H9 (cell line): ENCODE data around the gene MYO5C. TPM values are rescaled to one million over a fixed set of nuclear protein-coding genes. Genes with fewer than 3 reads are reported as not detected.

Source experiments
- DNase-seq: peaks from one replicate; pipeline ENCODE4 v3.0.0-alpha.2; 2017
- H2AFZ ChIP-seq: one replicate; pipeline ENCODE4 v1.6.1; 2013; ENCODE audit warnings: mild to moderate bottlenecking, low read length, control low read depth, moderate library complexity
- H2AK5ac ChIP-seq: 2 replicates; pipeline ENCODE4 v1.6.1; 2013; ENCODE audit warnings: low read length, control low read depth, mixed read lengths; ENCODE audit not compliant: insufficient read length
- H2BK120ac ChIP-seq: one replicate; pipeline ENCODE4 v1.6.1; 2013; ENCODE audit warnings: low read depth, mild to moderate bottlenecking, low read length, control low read depth, inconsistent platforms; ENCODE audit not compliant: poor library complexity, severe bottlenecking
- H2BK12ac ChIP-seq: 2 replicates; pipeline ENCODE4 v1.6.1; 2013; ENCODE audit warnings: low read length, control low read depth, mixed read lengths, low read depth; ENCODE audit not compliant: insufficient read length
- H2BK15ac ChIP-seq: 2 replicates; pipeline ENCODE4 v1.6.1; 2013; ENCODE audit warnings: low read depth, low read length, control low read depth
- H2BK20ac ChIP-seq: one replicate; pipeline ENCODE4 v1.6.1; 2013; ENCODE audit warnings: low read depth, mild to moderate bottlenecking, low read length, control low read depth, inconsistent platforms; ENCODE audit not compliant: poor library complexity, severe bottlenecking
- H2BK5ac ChIP-seq: 2 replicates; pipeline ENCODE4 v1.6.1; 2013; ENCODE audit warnings: low read length, control low read depth, mixed read lengths; ENCODE audit not compliant: insufficient read length
- H3K14ac ChIP-seq: 2 replicates; pipeline ENCODE4 v1.6.1; 2013; ENCODE audit warnings: low read length, control low read depth; ENCODE audit not compliant: insufficient read depth
- H3K18ac ChIP-seq: 2 replicates; pipeline ENCODE4 v1.6.1; 2013; ENCODE audit warnings: low read depth, mild to moderate bottlenecking, mixed read lengths, low read length, control low read depth; ENCODE audit not compliant: insufficient read length
- H3K23ac ChIP-seq: 2 replicates; pipeline ENCODE4 v1.6.1; 2013; ENCODE audit warnings: low read length, control low read depth, mixed read lengths, low read depth; ENCODE audit not compliant: insufficient read length
- H3K23me2 ChIP-seq: 2 replicates; pipeline ENCODE4 v1.6.1; 2013; ENCODE audit warnings: low read depth, mild to moderate bottlenecking, mixed read lengths, low read length, control low read depth; ENCODE audit not compliant: insufficient read length, poor library complexity, severe bottlenecking
- H3K27ac ChIP-seq: 2 replicates; pipeline ENCODE4 v1.5.1; 2013; ENCODE audit warnings: low read length, control low read depth, mixed read lengths, low read depth; ENCODE audit not compliant: insufficient read length
- H3K27me3 ChIP-seq: 2 replicates; pipeline ENCODE4 v1.6.1; 2013; ENCODE audit warnings: low read length, control low read depth, inconsistent platforms; ENCODE audit not compliant: insufficient read depth
- H3K4ac ChIP-seq: 2 replicates; pipeline ENCODE4 v1.6.1; 2013; ENCODE audit warnings: low read depth, mild to moderate bottlenecking, control low read depth, inconsistent platforms, low read length, moderate library complexity
- H3K4me1 ChIP-seq: 2 replicates; pipeline ENCODE4 v1.6.1; 2013; ENCODE audit warnings: low read length, control low read depth, inconsistent platforms; ENCODE audit not compliant: insufficient read depth
- H3K4me2 ChIP-seq: 2 replicates; pipeline ENCODE4 v1.6.1; 2013; ENCODE audit warnings: low read length, control low read depth, mixed read lengths; ENCODE audit not compliant: insufficient read length, insufficient read depth
- H3K56ac ChIP-seq: 2 replicates; pipeline ENCODE4 v1.6.1; 2013; ENCODE audit warnings: low read depth, mild to moderate bottlenecking, mixed read lengths, low read length, control low read depth; ENCODE audit not compliant: insufficient read length
- H3K79me1 ChIP-seq: 2 replicates; pipeline ENCODE4 v1.6.1; 2013; ENCODE audit warnings: low read depth, mild to moderate bottlenecking, moderate library complexity, low read length, control low read depth, inconsistent platforms; ENCODE audit not compliant: insufficient read depth, poor library complexity, severe bottlenecking
- H3K79me2 ChIP-seq: 2 replicates; pipeline ENCODE4 v1.6.1; 2013; ENCODE audit warnings: low read length, control low read depth, inconsistent platforms; ENCODE audit not compliant: insufficient read depth
- H3K9ac ChIP-seq: 2 replicates; pipeline ENCODE4 v1.6.1; 2013; ENCODE audit warnings: low read length, control low read depth, mixed read lengths; ENCODE audit not compliant: insufficient read length; ENCODE audit errors: extremely low read depth
- H3K9me3 ChIP-seq: one replicate; pipeline ENCODE4 v1.6.1; 2013; ENCODE audit warnings: low read depth, low read length, inconsistent platforms; ENCODE audit not compliant: control insufficient read depth
- H3T11ph ChIP-seq: one replicate; pipeline ENCODE4 v1.6.1; 2013; ENCODE audit warnings: mild to moderate bottlenecking, low read length, control low read depth, inconsistent platforms
- H4K20me1 ChIP-seq: one replicate; pipeline ENCODE4 v1.6.1; 2013; ENCODE audit not compliant: control insufficient read depth, insufficient read length, insufficient read depth
- H4K5ac ChIP-seq: 2 replicates; pipeline ENCODE4 v1.6.1; 2013; ENCODE audit warnings: low read depth, mild to moderate bottlenecking, mixed read lengths, low read length, control low read depth; ENCODE audit not compliant: insufficient read length
- H4K8ac ChIP-seq: replicated peaks from 2 replicates; pipeline ENCODE4 v1.6.1; 2013; ENCODE audit warnings: low read length, control low read depth, mixed read lengths, low read depth; ENCODE audit not compliant: insufficient read length
- H4K91ac ChIP-seq: 2 replicates; pipeline ENCODE4 v1.6.1; 2013; ENCODE audit warnings: low read depth, mild to moderate bottlenecking, moderate library complexity, mixed read lengths, low read length, control low read depth; ENCODE audit not compliant: insufficient read length
- H3K27ac Mint-ChIP-seq, 3 experiments: 2 replicates in 2 of 3; 3 replicates in 1 of 3; pipeline ENCODE4 v1.8.0; 2020 to 2021; ENCODE audit warnings: mixed read lengths in 3 of 3, mild to moderate bottlenecking in 1 of 3, moderate library complexity in 1 of 3
- H3K27me3 Mint-ChIP-seq: 2 replicates; pipeline ENCODE4 v1.8.0; 2021; ENCODE audit warnings: low read depth, mild to moderate bottlenecking, moderate library complexity, mixed read lengths
- H3K36me3 Mint-ChIP-seq, 3 experiments: 2 replicates in 2 of 3; 3 replicates in 1 of 3; pipeline ENCODE4 v1.8.0; 2020 to 2021; ENCODE audit warnings: low read depth in 3 of 3, mixed read lengths in 3 of 3; ENCODE audit not compliant: insufficient read depth in 1 of 3
- H3K4me1 Mint-ChIP-seq, 2 experiments: 2 replicates each; pipeline ENCODE4 v1.8.0; 2020; ENCODE audit warnings: mixed read lengths in 2 of 2
- H3K4me3 Mint-ChIP-seq, 2 experiments: 2 replicates in 1 of 2; 3 replicates in 1 of 2; pipeline ENCODE4 v1.8.0; 2020 to 2021; ENCODE audit warnings: mild to moderate bottlenecking in 2 of 2, mixed read lengths in 2 of 2, moderate library complexity in 1 of 2
- H3K9me3 Mint-ChIP-seq, 2 experiments: 2 replicates in 1 of 2; 3 replicates in 1 of 2; pipeline ENCODE4 v1.8.0; 2020; ENCODE audit warnings: mild to moderate bottlenecking in 2 of 2, mixed read lengths in 2 of 2, moderate library complexity in 1 of 2
- CTCF ChIP-seq: fragments of 200-600 bp; sonication (generic); conservative IDR thresholded peaks from 3 replicates; pipeline ENCODE4 v1.8.0; 2021; ENCODE audit warnings: antibody characterized with exemption, mild to moderate bottlenecking
- WGBS: extraction: QIAGEN DNeasy Blood & Tissue Kit; methylation state at CpG from one replicate; pipeline ENCODE4 v1.1.7; 2013; ENCODE audit warnings: missing lambda C conversion rate, low lambda C conversion rate, mixed read lengths; ENCODE audit not compliant: insufficient read length; ENCODE audit errors: extremely low coverage; 5-methylcytosine and 5-hydroxymethylcytosine counted together
- total RNA-seq: library from RNA; stranded (reverse); gene quantifications from 2 replicates; pipeline ENCODE4 v1.2.1, GENCODE V29; 2021

MYO5C gene
- total RNA-seq, 1 experiment from 2014 or later, result 22.2 TPM

GRCh38 chr15:52328680-52329079 is 33.1 kb upstream of the MYO5C start:
- Histone ChIP-seq H4K91ac (no peak overlapping the region), H3K56ac (no peak overlapping the region), H3K23me2 (no peaks in the 10 kb centered on the region), H2BK12ac (no peak overlapping the region), H2AK5ac (no peak overlapping the region), H3K4ac (no peak overlapping the region), H4K20me1 (no peaks in the 10 kb centered on the region), H2AFZ (no peak overlapping the region), H3K27ac (no peak overlapping the region), H2BK20ac (no peak overlapping the region), H3K23ac (no peak overlapping the region), H3K9ac (no peak overlapping the region), H3K79me1 (no peaks in the 10 kb centered on the region), H3K18ac (no peak overlapping the region), H4K5ac (no peak overlapping the region), H3T11ph (no peak overlapping the region), H2BK120ac (no peak overlapping the region), H3K27me3 (no peaks in the 10 kb centered on the region), H2BK15ac (no peak overlapping the region), H3K4me2 (no peak overlapping the region), H2BK5ac (no peak overlapping the region), H3K4me1 (no peaks in the 10 kb centered on the region), H4K8ac (no peak overlapping the region), H3K14ac (no peak overlapping the region), H3K9me3 (no peaks in the 10 kb centered on the region), H3K79me2 (no peaks in the 10 kb centered on the region)
- TF ChIP-seq CTCF, result no peak
- Mint-ChIP-seq H3K4me3 (no peak overlapping the region), H3K27me3 (no peaks in the 10 kb centered on the region), H3K36me3 (peaks cover 1 to 10% (median 6%) of the 10 kb centered on the region in 3 experiments; a peak in 5 of 7 replicates), H3K4me1 (peaks cover 7% of the 10 kb centered on the region in 2 experiments; a peak in 3 of 4 replicates), H3K27ac (no peak overlapping the region), H3K9me3 (no peaks in the 10 kb centered on the region)
- no CpG with 5 or more reads among the region's 2 CpGs for WGBS
- DNase-seq, result no peak
